ENCODE results near the gene GNA14. TPM values are rescaled to one million over a fixed set of nuclear protein-coding genes. Genes with fewer than 3 reads are reported as not detected.

The GNA14 gene
- total RNA-seq, 1 experiment from 2014 or later = 0.15 TPM

DNA sequence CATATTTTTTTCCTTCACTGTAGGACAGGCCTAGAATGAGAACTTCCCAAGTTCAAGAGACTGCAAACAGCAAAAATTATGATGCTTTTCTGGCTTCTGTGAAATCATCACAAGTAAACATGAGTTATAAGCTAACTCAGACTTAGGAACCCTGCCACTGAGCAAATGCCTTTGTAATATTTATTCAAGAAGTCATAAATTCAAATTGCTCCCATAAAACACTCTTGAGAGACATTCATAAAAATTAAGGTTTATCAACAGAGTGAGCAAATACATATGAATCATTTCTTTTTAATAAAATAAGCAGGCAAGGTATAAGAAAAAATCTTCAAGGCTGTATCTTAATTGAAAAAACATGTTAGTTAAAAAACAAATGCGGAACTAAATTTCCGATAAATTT lies 124.2 kb downstream of the GNA14 start:
- no peak for ATAC-seq
- no TSS peak for BruUV-seq (replicated peaks)
- H3K36me3 ChIP-seq (ENCODE audit: control insufficient read depth, insufficient read depth, low read length) = no peaks in the 10 kb centered on the region
- ChIA-PET POLR2A (no interaction called here), CTCF (interaction anchor here (0.5 kb wide), 1 partner anchor 229 kb away, joined by 4 read pairs; no protein-coding TSS in a partner anchor)
- H3K27me3 ChIP-seq (ENCODE audit: control insufficient read depth, insufficient read depth, low read length) = no peaks in the 10 kb centered on the region
- no peak for DNase-seq (ENCODE audit: low read depth, low spot score)
- no peak for TF ChIP-seq TCF7L2 (IDR thresholded peaks at IDR 0.05; ENCODE audit: low read depth, low read length)
- no peak for TF ChIP-seq SIN3A (IDR thresholded peaks at IDR 0.05; ENCODE audit: borderline replicate concordance, insufficient read depth, low read depth, low read length)
- TF ChIP-seq, protein P1, sequence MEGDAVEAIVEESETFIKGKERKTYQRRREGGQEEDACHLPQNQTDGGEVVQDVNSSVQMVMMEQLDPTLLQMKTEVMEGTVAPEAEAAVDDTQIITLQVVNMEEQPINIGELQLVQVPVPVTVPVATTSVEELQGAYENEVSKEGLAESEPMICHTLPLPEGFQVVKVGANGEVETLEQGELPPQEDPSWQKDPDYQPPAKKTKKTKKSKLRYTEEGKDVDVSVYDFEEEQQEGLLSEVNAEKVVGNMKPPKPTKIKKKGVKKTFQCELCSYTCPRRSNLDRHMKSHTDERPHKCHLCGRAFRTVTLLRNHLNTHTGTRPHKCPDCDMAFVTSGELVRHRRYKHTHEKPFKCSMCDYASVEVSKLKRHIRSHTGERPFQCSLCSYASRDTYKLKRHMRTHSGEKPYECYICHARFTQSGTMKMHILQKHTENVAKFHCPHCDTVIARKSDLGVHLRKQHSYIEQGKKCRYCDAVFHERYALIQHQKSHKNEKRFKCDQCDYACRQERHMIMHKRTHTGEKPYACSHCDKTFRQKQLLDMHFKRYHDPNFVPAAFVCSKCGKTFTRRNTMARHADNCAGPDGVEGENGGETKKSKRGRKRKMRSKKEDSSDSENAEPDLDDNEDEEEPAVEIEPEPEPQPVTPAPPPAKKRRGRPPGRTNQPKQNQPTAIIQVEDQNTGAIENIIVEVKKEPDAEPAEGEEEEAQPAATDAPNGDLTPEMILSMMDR (IDR thresholded peaks at IDR 0.05) = no peak
- no peak for TF ChIP-seq POLR2AphosphoS5 (IDR thresholded peaks at IDR 0.05; ENCODE audit: low read depth, low read length)
- TF ChIP-seq, protein P2, sequence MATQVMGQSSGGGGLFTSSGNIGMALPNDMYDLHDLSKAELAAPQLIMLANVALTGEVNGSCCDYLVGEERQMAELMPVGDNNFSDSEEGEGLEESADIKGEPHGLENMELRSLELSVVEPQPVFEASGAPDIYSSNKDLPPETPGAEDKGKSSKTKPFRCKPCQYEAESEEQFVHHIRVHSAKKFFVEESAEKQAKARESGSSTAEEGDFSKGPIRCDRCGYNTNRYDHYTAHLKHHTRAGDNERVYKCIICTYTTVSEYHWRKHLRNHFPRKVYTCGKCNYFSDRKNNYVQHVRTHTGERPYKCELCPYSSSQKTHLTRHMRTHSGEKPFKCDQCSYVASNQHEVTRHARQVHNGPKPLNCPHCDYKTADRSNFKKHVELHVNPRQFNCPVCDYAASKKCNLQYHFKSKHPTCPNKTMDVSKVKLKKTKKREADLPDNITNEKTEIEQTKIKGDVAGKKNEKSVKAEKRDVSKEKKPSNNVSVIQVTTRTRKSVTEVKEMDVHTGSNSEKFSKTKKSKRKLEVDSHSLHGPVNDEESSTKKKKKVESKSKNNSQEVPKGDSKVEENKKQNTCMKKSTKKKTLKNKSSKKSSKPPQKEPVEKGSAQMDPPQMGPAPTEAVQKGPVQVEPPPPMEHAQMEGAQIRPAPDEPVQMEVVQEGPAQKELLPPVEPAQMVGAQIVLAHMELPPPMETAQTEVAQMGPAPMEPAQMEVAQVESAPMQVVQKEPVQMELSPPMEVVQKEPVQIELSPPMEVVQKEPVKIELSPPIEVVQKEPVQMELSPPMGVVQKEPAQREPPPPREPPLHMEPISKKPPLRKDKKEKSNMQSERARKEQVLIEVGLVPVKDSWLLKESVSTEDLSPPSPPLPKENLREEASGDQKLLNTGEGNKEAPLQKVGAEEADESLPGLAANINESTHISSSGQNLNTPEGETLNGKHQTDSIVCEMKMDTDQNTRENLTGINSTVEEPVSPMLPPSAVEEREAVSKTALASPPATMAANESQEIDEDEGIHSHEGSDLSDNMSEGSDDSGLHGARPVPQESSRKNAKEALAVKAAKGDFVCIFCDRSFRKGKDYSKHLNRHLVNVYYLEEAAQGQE (IDR thresholded peaks at IDR 0.05; ENCODE audit: insufficient read depth in 1 of 2, low read depth in 2 of 2, low read length in 1 of 2) = no peak
- intact Hi-C loops (cut with micrococcal nuclease; ENCODE audit: unreplicated experiment) = no loop called here
- in situ Hi-C loops (cut with HindIII; ENCODE audit: low pct_unique_long_range_greater_than_20kb, low sequenced_read_pairs) = no loop called here
- no peaks in the 10 kb centered on the region for H3K4me1 ChIP-seq (ENCODE audit: control insufficient read depth, insufficient read depth, low read length)
- H3K27ac ChIP-seq (ENCODE audit: low read length) = no peak overlapping the region
- no peak overlapping the region for H3K4me3 ChIP-seq (ENCODE audit: low read depth in 2 of 2, low read length in 2 of 2)
- H3K9me3 ChIP-seq (ENCODE audit: control insufficient read depth, insufficient read depth, low read depth, low read length) = no peaks in the 10 kb centered on the region

DNA sequence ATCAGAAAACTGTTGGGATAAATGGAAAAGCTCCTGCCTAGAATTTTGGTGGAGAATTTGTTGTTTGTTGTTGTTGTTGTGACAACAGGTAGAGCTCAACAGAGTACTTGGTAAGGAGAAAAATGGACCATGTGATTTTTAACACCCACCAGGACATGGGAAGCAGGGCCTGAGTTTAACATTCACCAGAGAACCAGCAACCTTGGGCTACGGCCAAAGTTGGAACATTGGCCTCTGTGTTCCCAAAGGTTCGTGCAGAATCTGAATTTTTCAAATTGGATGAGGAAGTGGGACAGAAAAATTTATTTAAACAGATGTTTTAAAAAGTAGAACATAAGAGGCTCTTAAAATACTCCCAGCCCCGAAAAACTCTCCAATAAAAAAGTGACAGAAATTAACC lies 127.0 kb downstream of the GNA14 start:
- in situ Hi-C loops (cut with HindIII; ENCODE audit: low pct_unique_long_range_greater_than_20kb, low sequenced_read_pairs) = no loop called here
- H3K9me3 ChIP-seq (ENCODE audit: control insufficient read depth, insufficient read depth, low read depth, low read length) = no peaks in the 10 kb centered on the region
- POLR2A ChIA-PET = no interaction called here
- H3K27me3 ChIP-seq (ENCODE audit: control insufficient read depth, insufficient read depth, low read length) = no peaks in the 10 kb centered on the region
- no peaks in the 10 kb centered on the region for H3K36me3 ChIP-seq (ENCODE audit: control insufficient read depth, insufficient read depth, low read length)
- H3K27ac ChIP-seq (ENCODE audit: low read length) = no peak overlapping the region
- DNase-seq (ENCODE audit: low read depth, low spot score) (no peak), ATAC-seq (no peak)
- BruUV-seq (replicated peaks) = no TSS peak
- TF ChIP-seq, protein P1 (IDR thresholded peaks at IDR 0.05) = no peak
- no peak for TF ChIP-seq POLR2AphosphoS5 (IDR thresholded peaks at IDR 0.05; ENCODE audit: low read depth, low read length)
- intact Hi-C loops (cut with micrococcal nuclease; ENCODE audit: unreplicated experiment) = no loop called here
- CTCF ChIA-PET = no interaction called here
- H3K4me1 ChIP-seq (ENCODE audit: control insufficient read depth, insufficient read depth, low read length) = no peaks in the 10 kb centered on the region
- no peak overlapping the region for H3K4me3 ChIP-seq (ENCODE audit: low read depth in 2 of 2, low read length in 2 of 2)

DNA sequence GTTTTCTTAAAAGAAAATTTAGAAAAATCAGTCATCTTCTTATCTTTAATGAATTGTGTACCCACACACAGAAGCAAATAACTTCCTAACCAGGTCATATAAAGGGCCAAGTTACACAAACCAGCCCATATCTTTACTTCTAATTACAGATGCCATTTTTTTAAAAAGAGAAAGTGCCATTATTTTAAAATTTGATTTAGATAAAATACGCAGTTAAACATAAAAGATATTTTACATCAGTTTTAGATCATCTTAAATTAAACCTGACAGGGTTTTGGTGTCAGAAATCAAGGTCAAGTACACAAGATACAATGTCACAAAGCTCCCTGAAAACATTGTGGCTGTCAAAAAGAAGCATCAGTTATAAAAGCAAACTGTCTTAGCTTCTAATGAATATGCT lies 129.4 kb downstream of the GNA14 start:
- no TSS peak for BruUV-seq (replicated peaks)

More for the DNA sequence above, 129.4 kb downstream of the GNA14 start:
- Histone ChIP-seq H3K36me3 (ENCODE audit: control insufficient read depth, insufficient read depth, low read length) (no peaks in the 10 kb centered on the region), H3K27ac (ENCODE audit: low read length) (no peak overlapping the region), H3K27me3 (ENCODE audit: control insufficient read depth, insufficient read depth, low read length) (no peaks in the 10 kb centered on the region), H3K4me1 (ENCODE audit: control insufficient read depth, insufficient read depth, low read length) (no peaks in the 10 kb centered on the region), H3K9me3 (ENCODE audit: control insufficient read depth, insufficient read depth, low read depth, low read length) (no peaks in the 10 kb centered on the region), H3K4me3 (ENCODE audit: low read depth in 2 of 2, low read length in 2 of 2) (no peak overlapping the region)
- intact Hi-C loops (cut with micrococcal nuclease; ENCODE audit: unreplicated experiment) = no loop called here
- ChIA-PET POLR2A (no interaction called here), CTCF (no interaction called here)
- DNase-seq (ENCODE audit: low read depth, low spot score) = no peak
- ATAC-seq = no peak
- TF ChIP-seq, protein P1 (IDR thresholded peaks at IDR 0.05) = no peak
- TF ChIP-seq TCF7L2 (IDR thresholded peaks at IDR 0.05; ENCODE audit: low read depth, low read length) (no peak), POLR2AphosphoS5 (IDR thresholded peaks at IDR 0.05; ENCODE audit: low read depth, low read length) (no peak), SIN3A (IDR thresholded peaks at IDR 0.05; ENCODE audit: borderline replicate concordance, insufficient read depth, low read depth, low read length) (no peak)
- TF ChIP-seq, protein P2 (IDR thresholded peaks at IDR 0.05; ENCODE audit: insufficient read depth in 1 of 2, low read depth in 2 of 2, low read length in 1 of 2) = no peak
- in situ Hi-C loops (cut with HindIII; ENCODE audit: low pct_unique_long_range_greater_than_20kb, low sequenced_read_pairs) = no loop called here

All from Panc1 (cell line).